NCI-H1048 (cell line): ENCODE results near the gene MUC2.

Experiments
- DNase-seq: peaks from one replicate; lab custom pipeline; 2025; lab: John Stamatoyannopoulos, UW

Gene MUC2

GRCh38 chr11:1087961-1088926 lies 13.6 kb downstream of the MUC2 start:
- no peak for DNase-seq

- DNase-seq, result no peak
Measured at GRCh38 chr11:1088927-1089737, 14.5 kb downstream of the MUC2 start.

- DNase-seq, result no peak
Measured at GRCh38 chr11:1089738-1090599, 15.3 kb downstream of the MUC2 start.

GRCh38 chr11:1090600-1091331 lies 16.1 kb downstream of the MUC2 start:
- DNase-seq, result no peak

GRCh38 chr11:1091332-1092083 lies 16.8 kb downstream of the MUC2 start:
- DNase-seq, result no peak

GRCh38 chr11:1092145-1092670 lies 17.5 kb downstream of the MUC2 start:
- DNase-seq, result no peak

- DNase-seq, result no peak
Measured at GRCh38 chr11:1092919-1093318, 18.2 kb downstream of the MUC2 start.

GRCh38 chr11:1099519-1100355 lies 25.1 kb downstream of the MUC2 start:
- no peak for DNase-seq

- no peak for DNase-seq
Measured at GRCh38 chr11:1100417-1101245, 26.0 kb downstream of the MUC2 start.

- DNase-seq, result no peak
Measured at GRCh38 chr11:1101318-1102089, 26.8 kb downstream of the MUC2 start.

GRCh38 chr11:1102221-1102971 lies 27.7 kb downstream of the MUC2 start:
- no peak for DNase-seq

- no peak for DNase-seq
Measured at GRCh38 chr11:1102996-1103395, 28.3 kb downstream of the MUC2 start.

- DNase-seq, result no peak
Measured at GRCh38 chr11:1103401-1104360, 29.0 kb downstream of the MUC2 start.

GRCh38 chr11:1104411-1105182 lies 29.9 kb downstream of the MUC2 start:
- no peak for DNase-seq

- no peak for DNase-seq
Measured at GRCh38 chr11:1105183-1105565, 30.5 kb downstream of the MUC2 start.
